Activated CD4-positive, alpha-beta T cell treated with anti-CD3 and anti-CD28 coated beads, Interleukin-2, amount 10 ng/mL, durations not matched to agents 7 days and 5 days (primary cell): ENCODE measurements around the gene TRIM64C. TPM values are rescaled to one million over a fixed set of nuclear protein-coding genes. Genes with fewer than 3 reads are reported as not detected.
"Not testable (repeated sequence)": the region's sequence is repeated elsewhere in the genome, so short reads cannot be mapped to it uniquely, and the experiment has no call there.

Source experiments
- CTCF ChIA-PET: fragments of 350-600 bp; sonication (Branson Sonifier 250); formaldehyde crosslinking; loops from one replicate; lab custom pipeline; 2021; ENCODE audit warnings: antibody characterized with exemption; lab: Charles Lee
- POLR2A ChIA-PET: fragments of 350-600 bp; sonication (Branson Sonifier 250); formaldehyde crosslinking; loops from one replicate; lab custom pipeline; 2021; ENCODE audit warnings: antibody characterized with exemption; lab: Charles Lee
- DNase-seq: peaks from one replicate; pipeline ENCODE4 v3.0.0-alpha.2; 2020
- H3K27ac Mint-ChIP-seq: one replicate; pipeline ENCODE4 v1.8.0; 2021; ENCODE audit warnings: mild to moderate bottlenecking, moderate library complexity, mixed read lengths
- H3K27me3 Mint-ChIP-seq: one replicate; pipeline ENCODE4 v1.8.0; 2021; ENCODE audit warnings: mixed read lengths
- H3K36me3 Mint-ChIP-seq: one replicate; pipeline ENCODE4 v1.8.0; 2021; ENCODE audit warnings: low read depth, mixed read lengths
- H3K4me1 Mint-ChIP-seq: one replicate; pipeline ENCODE4 v1.8.0; 2021; ENCODE audit warnings: mixed read lengths
- H3K4me3 Mint-ChIP-seq: one replicate; pipeline ENCODE4 v1.8.0; 2021; ENCODE audit warnings: mild to moderate bottlenecking, moderate library complexity, mixed read lengths
- H3K9me3 Mint-ChIP-seq: one replicate; pipeline ENCODE4 v1.8.0; 2021; ENCODE audit warnings: mixed read lengths
- total RNA-seq, 2 experiments: library from RNA; stranded (reverse); gene quantifications; one replicate each; pipeline ENCODE4 v1.2.3, GENCODE V29; 2021

Gene TRIM64C, protein sequence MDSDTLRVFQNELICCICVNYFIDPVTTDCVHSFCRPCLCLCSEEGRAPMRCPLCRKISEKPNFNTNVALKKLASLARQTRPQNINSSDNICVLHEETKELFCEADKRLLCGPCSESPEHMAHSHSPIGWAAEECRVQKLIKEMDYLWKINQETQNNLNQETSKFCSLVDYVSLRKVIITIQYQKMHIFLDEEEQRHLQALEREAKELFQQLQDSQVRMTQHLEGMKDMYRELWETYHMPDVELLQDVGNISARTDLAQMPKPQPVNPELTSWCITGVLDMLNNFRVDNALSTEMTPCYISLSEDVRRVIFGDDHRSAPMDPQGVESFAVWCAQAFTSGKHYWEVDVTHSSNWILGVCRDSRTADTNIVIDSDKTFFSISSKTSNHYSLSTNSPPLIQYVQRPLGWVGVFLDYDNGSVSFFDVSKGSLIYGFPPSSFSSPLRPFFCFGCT
- not detected for total RNA-seq

DNA sequence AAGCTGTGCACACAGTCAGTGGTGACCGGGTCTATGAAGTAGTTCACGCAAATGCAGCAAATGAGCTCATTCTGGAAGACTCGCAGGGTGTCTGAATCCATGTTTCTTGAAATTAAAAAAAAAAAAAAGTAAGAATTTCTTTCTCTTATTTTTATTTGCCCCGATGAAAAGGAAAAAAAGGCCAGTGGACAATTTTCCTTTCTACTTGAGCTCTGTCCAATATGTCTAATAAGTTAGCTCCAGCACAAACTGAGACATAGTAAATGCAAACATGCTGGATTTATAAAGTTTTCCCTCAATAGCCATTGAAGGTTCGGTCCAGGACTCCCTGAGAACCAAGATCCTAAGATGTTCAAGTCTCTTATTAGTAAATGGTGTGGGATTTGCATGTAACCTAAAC is at the start of gene TRIM64C:
Gene TRIM64C (minus strand): TSS at position 101 of the 400 bp plus-strand sequence. CDS start 0 bp downstream, at position 101.
- DNase-seq, POLR2A ChIA-PET, H3K27me3 Mint-ChIP-seq, H3K9me3 Mint-ChIP-seq, H3K27ac Mint-ChIP-seq, H3K4me1 Mint-ChIP-seq, H3K36me3 Mint-ChIP-seq, H3K4me3 Mint-ChIP-seq: not testable (repeated sequence)
- CTCF ChIA-PET, result interaction anchor here (0.6 kb wide), 1 partner anchor 210 kb away, joined by 5 read pairs; no protein-coding TSS in a partner anchor

DNA sequence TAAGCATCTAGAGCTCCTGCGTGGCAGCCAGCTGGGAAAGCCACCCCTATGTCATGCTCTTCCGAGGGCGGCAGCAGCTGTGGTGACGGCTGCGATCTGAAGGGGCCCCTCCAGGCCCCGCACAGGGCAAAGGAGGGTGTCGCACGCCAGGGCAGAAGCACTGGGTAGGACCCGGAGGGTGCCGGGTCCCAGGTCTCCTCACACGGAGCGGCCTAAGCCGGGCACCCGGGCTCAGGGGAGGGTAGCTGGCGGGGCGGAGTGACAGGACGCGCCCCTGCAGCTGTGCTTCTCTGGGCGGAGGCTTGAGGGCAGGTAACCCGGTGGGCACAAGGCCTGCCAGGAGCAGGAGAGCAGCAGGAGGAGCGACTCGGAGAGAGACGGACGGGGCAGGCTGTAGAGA is 43.4 kb upstream of the TRIM64C start:
- CTCF ChIA-PET, H3K4me3 Mint-ChIP-seq, POLR2A ChIA-PET, H3K9me3 Mint-ChIP-seq, H3K27ac Mint-ChIP-seq, DNase-seq, H3K4me1 Mint-ChIP-seq, H3K27me3 Mint-ChIP-seq, H3K36me3 Mint-ChIP-seq: not testable (repeated sequence)

DNA sequence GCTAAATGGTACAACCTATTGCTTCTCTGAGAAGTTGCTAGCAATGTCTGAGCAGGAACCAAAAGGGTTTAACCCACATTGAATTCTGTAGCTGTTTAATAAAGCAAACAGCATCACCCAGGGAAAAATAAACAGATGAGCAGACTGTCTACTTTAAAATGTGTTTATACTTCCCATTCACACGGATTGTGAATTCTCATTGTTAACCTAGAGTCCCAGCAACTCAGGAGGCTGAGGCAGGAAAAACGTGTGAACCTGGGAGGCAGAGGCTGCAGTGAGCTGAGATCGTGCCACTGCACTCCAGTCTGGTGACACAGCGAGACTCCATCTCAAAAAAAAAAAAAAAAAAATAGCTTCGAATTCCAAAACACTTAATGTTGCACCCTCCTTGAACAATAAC is 11.0 kb upstream of the TRIM64C start:
- DNase-seq, H3K4me3 Mint-ChIP-seq, H3K27ac Mint-ChIP-seq, CTCF ChIA-PET, H3K27me3 Mint-ChIP-seq, H3K36me3 Mint-ChIP-seq, H3K4me1 Mint-ChIP-seq, H3K9me3 Mint-ChIP-seq, POLR2A ChIA-PET: not testable (repeated sequence)

DNA sequence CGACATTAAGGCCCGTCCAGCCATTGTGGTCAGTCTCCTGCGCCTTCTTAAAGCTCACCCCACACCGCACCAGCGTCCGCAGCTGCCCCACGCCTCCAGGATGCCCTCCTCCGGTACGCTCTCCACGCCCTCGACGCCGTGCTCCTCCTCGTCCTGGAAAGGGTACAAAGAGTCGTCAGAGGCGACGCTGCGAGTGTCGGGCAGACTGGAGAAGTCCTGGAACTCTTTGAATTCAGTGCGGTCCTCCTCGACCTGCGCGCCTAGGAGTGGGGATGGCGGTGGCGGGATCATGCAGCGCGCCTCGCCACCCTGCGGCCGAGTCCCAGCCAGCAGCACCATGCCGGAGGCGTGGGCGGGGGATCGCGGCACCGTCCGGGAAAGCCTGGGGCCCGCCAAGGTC is 9.1 kb downstream of the TRIM64C start:
- H3K27ac Mint-ChIP-seq, H3K9me3 Mint-ChIP-seq, H3K27me3 Mint-ChIP-seq, POLR2A ChIA-PET, CTCF ChIA-PET, H3K4me3 Mint-ChIP-seq, H3K36me3 Mint-ChIP-seq, DNase-seq, H3K4me1 Mint-ChIP-seq: not testable (repeated sequence)

DNA sequence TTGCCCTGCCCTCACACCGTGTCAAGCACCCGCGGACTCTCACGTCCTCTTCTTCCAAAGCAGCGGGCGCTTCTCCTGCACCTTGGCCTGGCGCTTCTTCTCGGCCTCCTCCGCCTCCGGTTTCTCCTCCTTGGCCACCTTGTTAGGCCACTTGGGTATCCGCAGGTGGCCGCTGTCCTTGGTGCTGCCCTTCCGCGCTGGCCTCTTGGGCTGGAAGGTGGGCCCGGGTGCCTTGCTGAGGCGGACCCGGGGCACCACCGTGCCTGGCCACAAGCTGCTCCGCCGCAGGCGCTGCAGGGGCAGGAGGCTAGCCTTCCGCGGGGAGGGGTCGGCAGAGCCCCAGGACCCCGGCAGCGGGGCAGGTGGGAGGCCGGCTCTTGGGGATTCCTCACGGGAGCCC is 10.7 kb downstream of the TRIM64C start:
- POLR2A ChIA-PET, DNase-seq, H3K4me1 Mint-ChIP-seq, CTCF ChIA-PET, H3K36me3 Mint-ChIP-seq, H3K27me3 Mint-ChIP-seq, H3K9me3 Mint-ChIP-seq, H3K27ac Mint-ChIP-seq, H3K4me3 Mint-ChIP-seq: not testable (repeated sequence)

DNA sequence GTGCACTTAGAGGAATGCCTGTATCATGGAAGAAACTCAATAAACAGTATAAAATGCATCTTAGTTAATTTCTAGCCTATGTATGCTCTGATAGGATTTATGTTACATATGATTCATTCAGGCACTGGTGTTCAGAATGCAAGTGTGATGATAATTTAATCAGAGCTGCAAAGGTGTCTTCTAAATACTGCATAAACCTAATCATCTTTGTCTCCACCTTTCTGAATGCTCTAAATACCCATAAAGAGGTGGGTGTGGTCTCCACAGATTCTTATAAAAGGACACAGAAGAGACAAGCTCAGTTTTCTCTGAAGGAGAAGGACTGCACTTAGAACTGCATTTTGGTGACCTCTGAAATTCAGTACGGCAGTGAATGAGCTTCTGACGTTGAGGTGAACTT is 30.4 kb downstream of the TRIM64C start, which contains the start of gene TRIM49B:
Gene TRIM49B (plus strand): TSS at position 301 of the 400 bp plus-strand sequence. CDS start 2,777 bp downstream, outside the sequence.
- DNase-seq, H3K4me3 Mint-ChIP-seq, CTCF ChIA-PET, H3K36me3 Mint-ChIP-seq, POLR2A ChIA-PET, H3K27me3 Mint-ChIP-seq, H3K9me3 Mint-ChIP-seq, H3K4me1 Mint-ChIP-seq, H3K27ac Mint-ChIP-seq: not testable (repeated sequence)

Other genes starting within 250 kb of the TRIM64C start
- gene TRIM51G, start 75.2 kb downstream of the TRIM64C start, total RNA-seq, result not detected
- gene TRIM49B, start 30.3 kb downstream of the TRIM64C start, total RNA-seq, result not detected
- not detected for gene FOLH1, start 149.5 kb upstream of the TRIM64C start, total RNA-seq